NCI-H1417 (cell line): ENCODE measurements around the gene MT1HL1.

ENCODE experiments used
- DNase-seq, 3 experiments: peaks; one replicate each; lab custom pipeline; 2025; lab: John Stamatoyannopoulos, UW

The MT1HL1 gene

GRCh38 chr1:237004116-237004515 lies at the start of gene MT1HL1:
Gene MT1HL1, minus strand, starts transcription at chr1:237004441. Its CDS starts 69 bp downstream, at chr1:237004372.
- no peak for DNase-seq

- DNase-seq, result no peak
Measured at GRCh38 chr1:237050915-237051314, 46.7 kb upstream of the MT1HL1 start.

GRCh38 chr1:237050185-237050584 lies 45.9 kb upstream of the MT1HL1 start:
- no peak for DNase-seq

- no peak for DNase-seq
Measured at GRCh38 chr1:237048803-237049202, 44.6 kb upstream of the MT1HL1 start.

DNA sequence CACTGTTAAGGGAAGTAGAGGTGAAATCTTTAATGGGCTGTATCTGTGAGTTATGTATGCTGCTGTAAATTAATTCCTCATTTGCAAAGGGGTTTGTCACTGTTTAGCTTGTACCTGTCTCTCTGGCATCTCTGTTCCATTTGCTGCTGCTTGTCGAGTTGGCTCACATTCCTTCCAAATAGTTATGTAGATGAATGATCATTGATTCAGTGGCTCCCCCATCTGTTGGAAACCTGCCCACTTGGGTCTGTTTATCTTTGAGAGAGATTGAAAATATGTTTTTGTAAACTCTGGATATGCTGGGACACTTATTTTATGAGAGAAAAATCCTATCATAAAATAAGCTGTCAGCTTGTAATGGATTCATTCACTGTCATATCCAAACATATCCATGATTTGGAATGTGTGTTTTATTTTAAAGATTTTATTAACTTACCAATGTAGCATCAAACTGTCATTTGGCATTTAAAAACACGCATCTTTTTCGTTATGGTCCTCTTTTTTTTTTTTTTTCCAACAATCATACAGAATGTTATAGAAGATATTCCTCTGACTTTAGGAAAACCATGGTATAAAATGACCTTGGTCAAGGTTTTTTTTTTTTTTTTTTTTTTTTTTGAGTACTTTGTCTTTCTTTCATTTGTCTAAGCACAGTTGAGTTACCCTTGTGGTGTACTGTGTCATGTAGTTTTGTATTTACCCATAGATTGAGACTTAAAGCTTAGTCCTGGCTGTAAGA lies 41.2 kb upstream of the MT1HL1 start:
- DNase-seq, result no peak

DNA sequence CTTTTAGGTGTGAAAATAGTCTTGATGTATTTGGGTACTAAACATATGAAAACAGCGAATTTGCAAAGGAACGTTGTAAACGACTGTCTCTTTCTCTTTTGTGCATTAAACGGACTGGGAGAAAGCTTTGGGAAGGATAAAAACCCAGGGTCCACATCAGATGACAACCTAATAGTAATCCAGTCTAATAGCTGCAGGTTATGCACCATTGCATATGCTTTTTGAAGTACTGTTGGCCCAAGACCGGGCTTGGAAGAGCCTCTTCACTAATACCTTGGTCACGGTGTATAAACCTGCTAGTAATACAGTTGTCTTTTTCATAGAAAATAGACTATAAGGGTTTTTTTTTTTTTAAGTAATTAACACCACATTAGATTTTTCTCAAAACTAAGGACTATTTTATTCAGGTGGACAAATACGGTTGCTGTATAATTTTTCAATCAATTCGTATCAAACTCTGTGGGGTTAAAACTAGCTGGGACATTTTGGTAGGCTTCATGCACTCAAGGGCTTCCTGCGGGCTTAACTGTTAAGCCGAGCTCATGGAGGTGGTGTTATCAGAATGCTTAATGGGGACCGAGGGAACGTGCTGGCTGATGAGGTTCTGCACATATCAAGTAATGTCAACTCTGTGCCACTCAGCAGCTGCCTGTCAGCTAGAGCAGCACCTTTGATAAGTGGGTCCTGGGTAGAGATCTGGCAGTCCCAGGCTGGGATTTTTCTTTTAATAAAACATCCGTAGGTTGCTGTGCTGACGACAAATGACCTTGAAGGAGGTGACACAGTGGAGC lies 39.8 kb upstream of the MT1HL1 start:
- peak in 2 of 3 experiments; percentile 7 to 8 for DNase-seq

GRCh38 chr1:237042892-237043576 lies 38.8 kb upstream of the MT1HL1 start:
- DNase-seq, result no peak

- DNase-seq, result no peak
Measured at GRCh38 chr1:237042526-237042891, 38.3 kb upstream of the MT1HL1 start.

DNA sequence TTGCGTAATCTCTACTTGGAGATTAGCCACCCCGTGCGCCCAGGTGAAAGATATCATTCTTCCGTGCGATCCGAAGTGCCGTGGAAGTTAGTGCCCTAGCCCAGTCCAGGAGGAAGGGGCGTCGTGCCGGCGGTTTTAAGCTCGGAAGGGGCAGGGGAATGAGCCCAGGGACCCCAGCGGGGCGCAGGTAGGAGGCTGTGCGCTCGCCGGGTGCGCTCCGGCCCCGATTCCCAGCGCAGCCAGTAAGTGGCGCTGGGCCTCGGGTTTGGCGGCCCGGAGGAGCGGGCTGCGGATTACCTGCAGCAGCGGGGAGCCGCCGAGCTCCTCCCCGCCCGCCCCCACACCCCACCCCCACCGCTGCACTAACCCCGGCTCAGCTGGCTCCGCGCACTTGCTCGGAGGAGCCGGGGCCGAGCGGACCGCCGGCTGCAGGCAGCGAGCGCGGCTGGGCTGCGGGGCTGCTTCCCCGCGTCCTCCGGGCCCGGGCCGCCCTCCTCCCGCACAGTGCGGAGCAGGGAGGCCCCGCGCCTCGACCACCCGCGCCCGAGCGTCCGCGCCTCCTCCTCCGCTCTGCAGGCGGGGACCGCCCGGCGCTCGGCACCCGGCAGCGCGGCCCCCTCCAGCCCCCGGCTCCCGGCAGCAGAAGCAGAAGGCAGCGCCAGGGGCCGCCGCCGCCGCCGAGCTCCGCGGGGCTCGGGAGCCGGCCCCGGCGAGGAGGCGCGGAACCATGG lies 37.7 kb upstream of the MT1HL1 start, which contains the start of gene RYR2:
Gene RYR2, plus strand, starts transcription at position 390 of the 731 bp plus-strand sequence. Its CDS starts 338 bp downstream, at position 728.
- DNase-seq, result no peak

GRCh38 chr1:237041461-237041794 lies 37.2 kb upstream of the MT1HL1 start:
- no peak for DNase-seq

- no peak for DNase-seq
Measured at GRCh38 chr1:237040823-237041222, 36.6 kb upstream of the MT1HL1 start.

DNA sequence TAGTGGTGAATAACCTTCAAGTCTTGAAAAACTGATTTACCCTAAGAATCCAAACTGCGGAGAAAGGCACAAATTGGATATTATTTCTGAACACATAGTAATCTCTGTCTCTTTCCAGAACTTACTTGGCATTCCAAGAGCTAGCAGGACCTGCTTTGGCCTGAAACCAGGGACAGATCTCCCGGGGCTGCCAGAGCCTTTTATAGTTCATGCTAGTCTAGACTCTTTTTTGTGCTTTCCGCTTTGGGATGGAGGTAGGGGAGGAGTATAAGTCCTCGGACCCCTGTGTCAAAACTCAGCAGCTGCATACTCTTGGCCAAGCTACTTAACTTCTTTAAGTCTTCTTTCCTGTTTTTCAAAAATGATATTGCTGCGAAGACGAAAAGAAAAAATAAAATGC lies 34.0 kb upstream of the MT1HL1 start:
- no peak for DNase-seq

DNA sequence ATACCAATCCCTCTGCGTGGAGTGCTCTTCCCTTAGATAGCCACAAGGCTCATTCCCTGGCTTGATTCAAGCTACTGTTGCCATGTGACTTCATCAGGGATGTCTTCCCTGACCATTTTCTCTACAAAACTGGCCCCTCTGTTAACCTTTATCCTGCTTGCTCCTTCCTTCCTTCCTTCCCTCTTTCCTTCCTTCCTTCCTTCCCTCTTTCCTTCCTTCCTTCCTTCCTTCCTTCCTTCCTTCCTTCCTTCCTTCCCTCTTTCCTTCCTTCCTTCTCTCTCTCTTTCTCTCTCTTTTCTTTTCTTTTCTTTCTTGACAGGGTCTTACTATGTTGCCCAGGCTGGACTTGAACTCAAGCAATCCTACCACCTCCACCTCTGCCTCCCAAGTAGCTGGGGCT lies 31.5 kb upstream of the MT1HL1 start:
- no peak for DNase-seq

DNA sequence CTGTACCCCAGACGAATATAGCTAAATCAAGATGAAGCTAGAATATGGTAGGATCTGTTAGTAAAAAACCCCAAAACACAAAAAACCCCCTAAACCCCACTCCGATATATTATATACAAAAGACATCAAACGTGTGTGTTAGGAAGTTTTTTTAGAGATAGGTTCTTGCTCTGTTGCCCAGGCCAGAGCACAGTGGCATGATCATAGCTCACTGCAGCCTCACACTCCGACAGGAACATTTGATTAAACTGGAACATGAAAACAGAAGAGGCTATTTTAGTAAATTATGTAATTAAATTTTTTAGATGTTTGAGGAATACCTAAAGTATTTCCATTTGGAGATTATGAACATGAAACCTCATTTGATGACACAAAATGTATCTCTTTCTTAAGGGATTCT lies 29.6 kb upstream of the MT1HL1 start:
- DNase-seq, result no peak

- DNase-seq, result no peak
Measured at GRCh38 chr1:237033061-237033460, 28.8 kb upstream of the MT1HL1 start.

GRCh38 chr1:237032029-237032428 lies 27.8 kb upstream of the MT1HL1 start:
- no peak for DNase-seq

DNA sequence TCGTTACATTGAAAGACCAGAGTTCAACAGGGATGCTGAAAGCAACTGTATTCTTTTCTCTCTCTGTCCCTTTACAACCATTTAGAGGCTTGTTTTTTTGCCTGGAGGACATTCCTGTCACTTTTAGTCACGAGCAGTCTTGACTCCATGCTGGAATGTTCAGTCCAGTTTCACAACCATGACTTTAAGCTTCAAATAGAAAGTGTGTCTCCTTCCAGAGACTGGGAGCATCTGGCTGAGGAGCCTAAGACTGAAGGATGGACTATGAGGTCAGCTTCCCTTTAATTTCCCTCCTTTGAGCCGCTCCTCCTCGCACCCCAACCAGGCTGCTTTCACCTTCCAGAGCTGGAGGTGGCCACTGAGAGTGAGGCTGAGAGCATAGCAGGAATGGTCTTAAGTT lies 27.2 kb upstream of the MT1HL1 start:
- DNase-seq, result no peak

DNA sequence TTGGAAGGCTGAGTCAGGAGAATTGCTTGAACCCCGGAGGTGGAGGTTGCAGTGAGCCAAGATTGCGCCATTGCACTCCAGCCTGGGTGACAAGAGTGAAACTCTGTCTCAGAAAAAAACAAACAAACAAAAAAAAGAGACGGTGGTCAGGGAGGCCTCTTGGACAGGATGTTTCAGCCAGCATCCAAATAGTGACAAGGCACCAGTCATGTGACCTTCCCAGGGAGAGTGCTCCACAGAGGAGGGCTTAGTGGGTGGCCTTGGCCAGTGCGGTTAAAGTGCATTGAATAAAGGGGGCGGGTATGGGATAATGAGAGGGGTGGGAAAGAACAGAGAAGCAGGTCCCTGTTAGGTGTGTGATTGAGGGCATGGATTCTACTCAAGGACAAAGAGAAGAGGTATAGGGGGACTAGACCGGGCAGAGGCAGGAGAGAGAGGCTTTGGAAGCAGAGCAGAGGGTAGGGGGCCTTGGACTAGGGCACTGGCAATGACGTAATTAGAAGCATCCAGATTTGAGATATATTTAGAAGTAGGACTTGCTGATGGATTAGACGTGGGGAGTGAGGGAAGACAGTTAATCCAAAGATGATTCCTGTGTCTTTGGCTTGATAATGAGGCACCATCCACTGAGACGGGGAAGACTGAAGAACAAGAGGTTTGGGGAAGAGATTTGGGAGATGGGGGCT lies 25.8 kb upstream of the MT1HL1 start:
- DNase-seq, result no peak

DNA sequence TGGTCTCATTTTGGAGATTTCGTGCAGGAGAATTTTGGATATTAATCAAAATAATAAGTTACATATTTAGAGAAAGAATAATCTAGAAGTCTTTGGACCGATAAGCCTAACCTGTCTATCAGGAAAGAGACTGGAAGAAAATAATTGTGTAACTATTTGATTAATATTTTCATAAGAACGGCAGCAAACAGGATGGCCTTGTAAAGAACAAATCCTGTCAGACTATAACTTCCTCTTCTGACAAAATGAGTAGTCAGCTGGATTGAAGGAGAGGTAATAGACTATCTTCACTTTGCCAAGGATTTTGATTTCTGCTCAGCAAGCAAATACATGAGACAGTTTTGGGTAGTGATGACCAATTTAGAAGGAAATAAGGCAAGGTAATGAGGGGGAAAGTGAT lies 25.0 kb upstream of the MT1HL1 start:
- DNase-seq, result no peak

DNA sequence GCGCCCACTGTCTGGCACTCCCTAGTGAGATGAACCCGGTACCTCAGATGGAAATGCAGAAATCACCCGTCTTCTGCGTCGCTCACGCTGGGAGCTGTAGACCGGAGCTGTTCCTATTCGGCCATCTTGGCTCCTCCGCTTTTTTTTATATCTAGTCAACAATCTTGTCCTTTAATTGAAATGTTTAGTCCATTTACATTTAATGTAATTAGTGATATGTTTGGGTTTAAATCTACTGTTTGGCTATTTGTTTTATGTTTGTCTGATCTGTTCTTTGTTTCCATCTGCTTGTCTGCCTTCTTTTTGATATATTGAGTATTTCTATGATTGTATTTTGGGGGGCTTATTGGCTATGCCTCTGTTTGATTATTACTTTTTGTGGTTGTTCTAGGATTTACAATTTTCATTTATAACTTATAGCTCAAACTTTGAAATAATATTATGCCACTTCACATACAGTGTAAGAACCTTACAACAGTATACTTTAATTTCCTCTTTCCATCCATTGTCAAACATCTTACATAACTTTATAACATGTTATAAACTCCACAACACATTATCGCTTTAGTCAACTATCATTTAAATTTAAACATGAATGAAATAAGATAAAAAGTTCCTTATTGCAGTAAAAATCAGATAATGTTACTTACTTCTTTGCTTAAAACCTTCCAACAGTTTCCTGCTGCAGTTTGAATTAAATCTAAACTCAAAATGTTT lies 21.3 kb upstream of the MT1HL1 start:
- DNase-seq, result no peak

- no peak for DNase-seq
Measured at GRCh38 chr1:237018896-237019295, 14.7 kb upstream of the MT1HL1 start.
